HEK293 (cell line): ENCODE measurements around the gene PDE4B.

Experiments
- CTCF ChIA-PET: fragments of 350-600 bp; formaldehyde crosslinking; extraction: SDS; loops from one replicate; lab custom pipeline; 2021; ENCODE audit warnings: antibody characterized with exemption; lab: Yijun Ruan, JAX
- POLR2A ChIA-PET: fragments of 300-600 bp; formaldehyde crosslinking; extraction: SDS; loops from one replicate; lab custom pipeline; 2020; ENCODE audit warnings: antibody characterized with exemption, inconsistent platforms; lab: Yijun Ruan, JAX
- H3K27ac ChIP-seq: fragments of 200-500 bp; sonication (Bioruptor generic); 2 replicates; pipeline ENCODE4 v1.5.1; 2014; ENCODE audit warnings: low read depth, low read length, control low read depth, inconsistent platforms; ENCODE audit errors: extremely low read depth
- H3K36me3 ChIP-seq, 2 experiments: fragments of 200-500 bp in 1 of 2; sonication (Bioruptor generic) in 1 of 2; 1 replicate in 1 of 2; 2 replicates in 1 of 2; pipeline ENCODE4 v1.5.1; 2014 to 2017; ENCODE audit warnings: inconsistent platforms in 2 of 2, low read length in 2 of 2; ENCODE audit not compliant: control insufficient read depth in 2 of 2, insufficient read depth in 1 of 2
- H3K4me1 ChIP-seq: fragments of 200-500 bp; sonication (Bioruptor generic); 2 replicates; pipeline ENCODE4 v1.5.1; 2014; ENCODE audit warnings: mild to moderate bottlenecking, low read length, inconsistent platforms; ENCODE audit not compliant: control insufficient read depth, insufficient read depth
- H3K4me3 ChIP-seq: 2 replicates; pipeline ENCODE4 v1.5.1; 2011; ENCODE audit warnings: low read depth, mild to moderate bottlenecking, control low read depth, low read length, moderate library complexity
- H3K9me3 ChIP-seq: fragments of 200-500 bp; sonication (Bioruptor generic); 2 replicates; pipeline ENCODE4 v1.5.1; 2014; ENCODE audit warnings: low read depth, low read length, inconsistent platforms; ENCODE audit not compliant: control insufficient read depth, insufficient read depth
- BCL11A ChIP-seq: fragments of 450-650 bp; formaldehyde crosslinking; IDR thresholded peaks from 2 replicates; pipeline ENCODE4 v1.5.1; 2016; ENCODE audit warnings: low read depth, missing biosample characterization, missing genetic modification characterization
- GLI4 ChIP-seq: fragments of 450-650 bp; formaldehyde crosslinking; IDR thresholded peaks from 2 replicates; pipeline ENCODE4 v1.5.1; 2016; ENCODE audit warnings: missing biosample characterization, missing genetic modification characterization
- HOXC10 ChIP-seq: sonication (generic); formaldehyde crosslinking; IDR thresholded peaks from 2 replicates; pipeline ENCODE4 v1.8.1; 2023; ENCODE audit warnings: mild to moderate bottlenecking, missing genetic modification reagents
- KLF16 ChIP-seq: fragments of 450-650 bp; formaldehyde crosslinking; IDR thresholded peaks from 2 replicates; pipeline ENCODE4 v1.5.1; 2017; ENCODE audit warnings: missing biosample characterization, missing genetic modification characterization
- SP7 ChIP-seq: fragments of 450-650 bp; formaldehyde crosslinking; IDR thresholded peaks from 2 replicates; pipeline ENCODE4 v1.5.1; 2016; ENCODE audit warnings: missing biosample characterization, missing genetic modification characterization
- WT1 ChIP-seq: fragments of 450-650 bp; formaldehyde crosslinking; IDR thresholded peaks from 2 replicates; pipeline ENCODE4 v1.5.1; 2016; ENCODE audit warnings: missing biosample characterization, missing genetic modification characterization
- ZBTB20 ChIP-seq: fragments of 450-650 bp; formaldehyde crosslinking; IDR thresholded peaks from 2 replicates; pipeline ENCODE4 v1.5.1; 2016; ENCODE audit warnings: missing biosample characterization, missing genetic modification characterization
- ZBTB48 ChIP-seq: fragments of 450-650 bp; formaldehyde crosslinking; IDR thresholded peaks from 2 replicates; pipeline ENCODE4 v1.5.1; 2016; ENCODE audit warnings: missing biosample characterization, missing genetic modification characterization
- ZBTB8A ChIP-seq: fragments of 450-650 bp; formaldehyde crosslinking; IDR thresholded peaks from 2 replicates; pipeline ENCODE4 v1.5.1; 2016; ENCODE audit warnings: missing biosample characterization, missing genetic modification characterization
- ZNF16 ChIP-seq: fragments of 450-650 bp; formaldehyde crosslinking; IDR thresholded peaks from 2 replicates; pipeline ENCODE4 v1.5.1; 2016; ENCODE audit warnings: low read depth, missing biosample characterization, missing genetic modification characterization
- ZNF174 ChIP-seq: fragments of 450-650 bp; formaldehyde crosslinking; IDR thresholded peaks from 2 replicates; pipeline ENCODE4 v1.5.0; 2017; ENCODE audit warnings: missing biosample characterization, mild to moderate bottlenecking, missing genetic modification characterization
- ZNF211 ChIP-seq: fragments of 450-650 bp; formaldehyde crosslinking; IDR thresholded peaks from 2 replicates; pipeline ENCODE4 v1.5.1; 2016; ENCODE audit warnings: low read depth, missing biosample characterization, missing genetic modification characterization
- ZNF223 ChIP-seq: fragments of 450-650 bp; formaldehyde crosslinking; IDR thresholded peaks from 2 replicates; pipeline ENCODE4 v1.5.1; 2016; ENCODE audit warnings: missing biosample characterization, missing genetic modification characterization
- ZNF544 ChIP-seq: fragments of 450-650 bp; formaldehyde crosslinking; IDR thresholded peaks from 2 replicates; pipeline ENCODE4 v1.5.0; 2017; ENCODE audit warnings: missing biosample characterization, missing genetic modification characterization
- ZNF624 ChIP-seq: fragments of 450-650 bp; formaldehyde crosslinking; IDR thresholded peaks from 2 replicates; pipeline ENCODE4 v1.5.1; 2017; ENCODE audit warnings: missing biosample characterization, missing genetic modification characterization
- ZSCAN30 ChIP-seq: fragments of 450-650 bp; IDR thresholded peaks from 2 replicates; pipeline ENCODE4 v1.5.1; 2018; ENCODE audit warnings: missing biosample characterization, mild to moderate bottlenecking, missing genetic modification characterization, moderate library complexity
- TF ChIP-seq, protein P1 (sequence below): fragments of 450-650 bp; formaldehyde crosslinking; IDR thresholded peaks from 2 replicates; pipeline ENCODE4 v1.5.1; 2016; ENCODE audit warnings: missing biosample characterization, missing genetic modification characterization
- TF ChIP-seq, protein P2 (sequence below): fragments of 450-650 bp; IDR thresholded peaks from 2 replicates; pipeline ENCODE4 v1.5.1; 2018; ENCODE audit warnings: missing biosample characterization, mild to moderate bottlenecking, missing genetic modification characterization
- TF ChIP-seq, protein P3 (sequence below): fragments of 450-650 bp; formaldehyde crosslinking; IDR thresholded peaks from 2 replicates; pipeline ENCODE4 v1.5.1; 2016; ENCODE audit warnings: missing biosample characterization, missing genetic modification characterization
- TF ChIP-seq, protein P4 (sequence below): fragments of 450-650 bp; formaldehyde crosslinking; IDR thresholded peaks from 2 replicates; pipeline ENCODE4 v1.5.1; 2017; ENCODE audit warnings: missing biosample characterization, missing genetic modification characterization

The PDE4B gene

DNA sequence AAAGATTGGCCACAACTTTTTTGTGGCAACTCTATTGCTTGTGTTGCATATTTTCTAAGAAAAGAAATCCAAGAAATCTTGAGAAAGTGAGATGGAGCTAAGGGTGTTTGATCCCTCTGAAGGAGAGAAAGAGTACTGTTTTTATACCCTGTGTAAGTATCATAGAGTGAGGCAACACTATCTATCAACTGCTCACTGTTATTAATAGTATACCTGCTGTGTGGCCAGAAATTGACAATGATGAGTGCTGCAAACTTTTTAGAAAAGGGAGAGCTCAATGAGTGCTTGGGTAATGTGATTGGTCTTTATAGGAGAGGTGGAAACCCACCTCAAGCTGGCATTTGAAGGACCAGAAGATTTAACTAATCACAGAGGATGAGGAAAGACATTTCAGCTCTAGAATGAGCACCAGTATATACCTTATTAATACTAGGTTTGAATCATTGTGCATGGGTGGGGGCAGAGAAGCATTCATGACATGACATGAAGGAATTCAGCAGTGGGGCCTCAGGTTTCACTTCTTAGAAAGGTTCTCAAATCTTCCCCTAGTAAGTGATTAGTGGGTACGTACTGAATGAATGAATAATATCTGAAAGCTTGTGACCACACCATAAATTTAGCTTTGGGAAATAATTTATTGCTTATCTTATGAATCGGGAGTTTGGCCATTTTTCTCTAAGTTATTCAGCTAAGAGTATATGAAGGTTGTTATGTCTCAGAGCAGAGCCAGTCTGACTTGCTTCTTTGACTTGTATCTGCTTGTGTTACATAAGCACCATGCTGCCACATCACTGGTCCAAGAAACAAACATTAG, 572.1 kb downstream of the PDE4B start:
- TF ChIP-seq ZSCAN30 (tag by site-specific recombination) (no peak), ZNF624 (tag by site-specific recombination) (no peak), ZNF16 (no peak), ZNF544 (tag by site-specific recombination) (no peak), ZNF174 (tag by site-specific recombination) (no peak), ZNF223 (tag by site-specific recombination) (no peak), ZBTB8A (no peak), WT1 (tag by site-specific recombination) (no peak), KLF16 (no peak), GLI4 (tag by site-specific recombination) (no peak), SP7 (tag by site-specific recombination) (no peak), ZBTB48 (tag by site-specific recombination) (no peak), HOXC10 (CRISPR knock-in tag) (no peak), ZNF211 (no peak), ZBTB20 (tag by site-specific recombination) (no peak), BCL11A (tag by site-specific recombination) (no peak)
- TF ChIP-seq, protein P1, sequence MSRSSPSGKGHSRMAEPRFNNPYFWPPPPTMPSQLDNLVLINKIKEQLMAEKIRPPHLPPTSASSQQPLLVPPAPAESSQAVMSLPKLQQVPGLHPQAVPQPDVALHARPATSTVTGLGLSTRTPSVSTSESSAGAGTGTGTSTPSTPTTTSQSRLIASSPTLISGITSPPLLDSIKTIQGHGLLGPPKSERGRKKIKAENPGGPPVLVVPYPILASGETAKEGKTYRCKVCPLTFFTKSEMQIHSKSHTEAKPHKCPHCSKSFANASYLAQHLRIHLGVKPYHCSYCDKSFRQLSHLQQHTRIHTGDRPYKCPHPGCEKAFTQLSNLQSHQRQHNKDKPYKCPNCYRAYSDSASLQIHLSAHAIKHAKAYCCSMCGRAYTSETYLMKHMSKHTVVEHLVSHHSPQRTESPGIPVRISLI = no peak
- TF ChIP-seq, protein P2, sequence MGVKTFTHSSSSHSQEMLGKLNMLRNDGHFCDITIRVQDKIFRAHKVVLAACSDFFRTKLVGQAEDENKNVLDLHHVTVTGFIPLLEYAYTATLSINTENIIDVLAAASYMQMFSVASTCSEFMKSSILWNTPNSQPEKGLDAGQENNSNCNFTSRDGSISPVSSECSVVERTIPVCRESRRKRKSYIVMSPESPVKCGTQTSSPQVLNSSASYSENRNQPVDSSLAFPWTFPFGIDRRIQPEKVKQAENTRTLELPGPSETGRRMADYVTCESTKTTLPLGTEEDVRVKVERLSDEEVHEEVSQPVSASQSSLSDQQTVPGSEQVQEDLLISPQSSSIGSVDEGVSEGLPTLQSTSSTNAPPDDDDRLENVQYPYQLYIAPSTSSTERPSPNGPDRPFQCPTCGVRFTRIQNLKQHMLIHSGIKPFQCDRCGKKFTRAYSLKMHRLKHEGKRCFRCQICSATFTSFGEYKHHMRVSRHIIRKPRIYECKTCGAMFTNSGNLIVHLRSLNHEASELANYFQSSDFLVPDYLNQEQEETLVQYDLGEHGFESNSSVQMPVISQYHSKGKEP (tag by site-specific recombination) = no peak
- TF ChIP-seq, protein P3, sequence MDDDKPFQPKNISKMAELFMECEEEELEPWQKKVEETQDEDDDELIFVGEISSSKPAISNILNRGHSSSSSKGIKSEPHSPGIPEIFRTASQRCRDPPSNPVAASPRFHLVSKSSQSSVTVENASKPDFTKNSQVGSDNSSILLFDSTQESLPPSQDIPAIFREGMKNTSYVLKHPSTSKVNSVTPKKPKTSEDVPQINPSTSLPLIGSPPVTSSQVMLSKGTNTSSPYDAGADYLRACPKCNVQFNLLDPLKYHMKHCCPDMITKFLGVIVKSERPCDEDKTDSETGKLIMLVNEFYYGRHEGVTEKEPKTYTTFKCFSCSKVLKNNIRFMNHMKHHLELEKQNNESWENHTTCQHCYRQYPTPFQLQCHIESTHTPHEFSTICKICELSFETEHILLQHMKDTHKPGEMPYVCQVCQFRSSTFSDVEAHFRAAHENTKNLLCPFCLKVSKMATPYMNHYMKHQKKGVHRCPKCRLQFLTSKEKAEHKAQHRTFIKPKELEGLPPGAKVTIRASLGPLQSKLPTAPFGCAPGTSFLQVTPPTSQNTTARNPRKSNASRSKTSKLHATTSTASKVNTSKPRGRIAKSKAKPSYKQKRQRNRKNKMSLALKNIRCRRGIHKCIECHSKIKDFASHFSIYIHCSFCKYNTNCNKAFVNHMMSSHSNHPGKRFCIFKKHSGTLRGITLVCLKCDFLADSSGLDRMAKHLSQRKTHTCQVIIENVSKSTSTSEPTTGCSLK = no peak
- TF ChIP-seq, protein P4, sequence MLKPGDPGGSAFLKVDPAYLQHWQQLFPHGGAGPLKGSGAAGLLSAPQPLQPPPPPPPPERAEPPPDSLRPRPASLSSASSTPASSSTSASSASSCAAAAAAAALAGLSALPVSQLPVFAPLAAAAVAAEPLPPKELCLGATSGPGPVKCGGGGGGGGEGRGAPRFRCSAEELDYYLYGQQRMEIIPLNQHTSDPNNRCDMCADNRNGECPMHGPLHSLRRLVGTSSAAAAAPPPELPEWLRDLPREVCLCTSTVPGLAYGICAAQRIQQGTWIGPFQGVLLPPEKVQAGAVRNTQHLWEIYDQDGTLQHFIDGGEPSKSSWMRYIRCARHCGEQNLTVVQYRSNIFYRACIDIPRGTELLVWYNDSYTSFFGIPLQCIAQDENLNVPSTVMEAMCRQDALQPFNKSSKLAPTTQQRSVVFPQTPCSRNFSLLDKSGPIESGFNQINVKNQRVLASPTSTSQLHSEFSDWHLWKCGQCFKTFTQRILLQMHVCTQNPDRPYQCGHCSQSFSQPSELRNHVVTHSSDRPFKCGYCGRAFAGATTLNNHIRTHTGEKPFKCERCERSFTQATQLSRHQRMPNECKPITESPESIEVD (tag by site-specific recombination) = no peak
- H3K4me3 ChIP-seq = no peak overlapping the region
- H3K4me1 ChIP-seq = peaks cover 5% of the 10 kb centered on the region
- H3K27ac ChIP-seq = no peak overlapping the region
- ChIA-PET POLR2A (no interaction called here), CTCF (interaction anchor here (0.9 kb wide), 1 partner anchor 33 kb away, joined by 3 read pairs; no protein-coding TSS in a partner anchor)
- no peaks in the 10 kb centered on the region for H3K9me3 ChIP-seq
- peaks cover 0 to 17% of the 10 kb centered on the region in 2 experiments; a peak in 1 of 3 replicates for H3K36me3 ChIP-seq
